Vagina (tissue), 2 donors: Measurements from ENCODE around the gene DOCK7. TPM values are rescaled to one million over a fixed set of nuclear protein-coding genes. Genes with fewer than 3 reads are reported as not detected.

ENCODE experiments used
- DNase-seq, 2 donors: peaks; one replicate each; pipeline ENCODE4 v3.0.0-alpha.2; 2017; ENCODE audit errors: extremely low spot score in 2 of 2
- H3K27ac ChIP-seq: fragments of 200-600 bp; sonication (generic); one replicate; pipeline ENCODE4 v1.5.1; 2019
- H3K27me3 ChIP-seq: fragments of 200-600 bp; sonication (generic); one replicate; pipeline ENCODE4 v1.5.1; 2019
- H3K36me3 ChIP-seq, 2 donors: fragments of 200-600 bp; sonication (generic); one replicate each; pipeline ENCODE4 v1.5.1; 2017 to 2019
- H3K4me1 ChIP-seq: fragments of 200-600 bp; sonication (generic); one replicate; pipeline ENCODE4 v1.5.1; 2019
- H3K4me3 ChIP-seq, 2 donors: fragments of 200-600 bp; sonication (generic); 1 replicate in 1 of 2; 2 replicates in 1 of 2; pipeline ENCODE4 v1.5.1; 2016 to 2019
- H3K9me3 ChIP-seq: fragments of 200-600 bp; sonication (generic); one replicate; pipeline ENCODE4 v1.5.1; 2019
- POLR2A ChIP-seq, 2 donors: fragments of 450-650 bp; IDR thresholded peaks; one replicate each; pipeline ENCODE4 v1.6.1; 2017; ENCODE audit warnings: antibody characterized with exemption in 2 of 2, mild to moderate bottlenecking in 2 of 2, moderate library complexity in 2 of 2
- POLR2AphosphoS5 ChIP-seq, 2 donors: sonication (generic); formaldehyde crosslinking; IDR thresholded peaks; one replicate each; pipeline ENCODE4 v1.9.0; 2017; ENCODE audit warnings: antibody characterized with exemption in 2 of 2, mild to moderate bottlenecking in 2 of 2, low read depth in 1 of 2; ENCODE audit not compliant: insufficient read depth in 1 of 2
- intact Hi-C: fragments of 100-400 bp; cut with DNase I; formaldehyde crosslinking; loops from one replicate; pipeline ENCODE4 v1.15.1; 2023
- total RNA-seq: library from RNA; depleted of rRNA; stranded (reverse); fragments of >200 nt; gene quantifications from one replicate; pipeline ENCODE4 v1.2.3, GENCODE V29; 2016
- TF ChIP-seq, protein P1 (sequence below), 3 experiments: fragments of 450-650 bp in 2 of 3; fragments of 200-600 bp in 1 of 3; sonication (generic) in 1 of 3; IDR thresholded peaks; one replicate each; pipeline ENCODE4 v1.5.1; 2017 to 2019; ENCODE audit warnings: antibody characterized with exemption in 3 of 3, mild to moderate bottlenecking in 2 of 3, moderate library complexity in 2 of 3

DOCK7 gene
- total RNA-seq, 1 donor from 2014 or later, result 34.1 TPM

DNA sequence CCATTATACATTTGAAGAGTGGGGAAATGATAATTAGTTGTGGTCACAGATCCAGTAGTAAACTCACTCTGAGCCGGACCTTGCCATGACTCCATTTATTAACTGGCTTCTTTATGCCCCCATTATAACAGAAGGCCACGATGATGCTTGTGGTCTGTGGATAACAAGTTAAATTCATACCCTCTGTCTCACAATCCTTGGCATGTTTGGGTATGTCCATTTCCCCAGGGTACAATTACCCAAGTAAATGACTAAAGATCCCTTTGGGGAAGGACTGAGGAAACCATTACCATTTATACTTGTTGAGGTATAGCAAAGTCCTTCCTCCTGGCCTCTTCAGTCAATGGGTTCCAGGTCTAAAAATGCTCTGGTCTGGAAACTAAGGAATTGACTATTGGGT is 258.6 kb downstream of the DOCK7 start:
- intact Hi-C loops, result no loop called here
- TF ChIP-seq POLR2A (IDR thresholded peaks at IDR 0.05), result no peak
- no peak for TF ChIP-seq POLR2AphosphoS5 (IDR thresholded peaks at IDR 0.05; ENCODE audit: insufficient read depth in 1 of 2, low read depth in 1 of 2)
- TF ChIP-seq, protein P1, sequence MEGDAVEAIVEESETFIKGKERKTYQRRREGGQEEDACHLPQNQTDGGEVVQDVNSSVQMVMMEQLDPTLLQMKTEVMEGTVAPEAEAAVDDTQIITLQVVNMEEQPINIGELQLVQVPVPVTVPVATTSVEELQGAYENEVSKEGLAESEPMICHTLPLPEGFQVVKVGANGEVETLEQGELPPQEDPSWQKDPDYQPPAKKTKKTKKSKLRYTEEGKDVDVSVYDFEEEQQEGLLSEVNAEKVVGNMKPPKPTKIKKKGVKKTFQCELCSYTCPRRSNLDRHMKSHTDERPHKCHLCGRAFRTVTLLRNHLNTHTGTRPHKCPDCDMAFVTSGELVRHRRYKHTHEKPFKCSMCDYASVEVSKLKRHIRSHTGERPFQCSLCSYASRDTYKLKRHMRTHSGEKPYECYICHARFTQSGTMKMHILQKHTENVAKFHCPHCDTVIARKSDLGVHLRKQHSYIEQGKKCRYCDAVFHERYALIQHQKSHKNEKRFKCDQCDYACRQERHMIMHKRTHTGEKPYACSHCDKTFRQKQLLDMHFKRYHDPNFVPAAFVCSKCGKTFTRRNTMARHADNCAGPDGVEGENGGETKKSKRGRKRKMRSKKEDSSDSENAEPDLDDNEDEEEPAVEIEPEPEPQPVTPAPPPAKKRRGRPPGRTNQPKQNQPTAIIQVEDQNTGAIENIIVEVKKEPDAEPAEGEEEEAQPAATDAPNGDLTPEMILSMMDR (IDR thresholded peaks at IDR 0.05), result no peak
- H3K4me3 ChIP-seq, result no peak overlapping the region
- no peaks in the 10 kb centered on the region for H3K36me3 ChIP-seq
- DNase-seq, result no peak
- no peaks in the 10 kb centered on the region for H3K9me3 ChIP-seq
- H3K27me3 ChIP-seq, result no peaks in the 10 kb centered on the region
- no peak overlapping the region for H3K27ac ChIP-seq
- H3K4me1 ChIP-seq, result no peaks in the 10 kb centered on the region

DNA sequence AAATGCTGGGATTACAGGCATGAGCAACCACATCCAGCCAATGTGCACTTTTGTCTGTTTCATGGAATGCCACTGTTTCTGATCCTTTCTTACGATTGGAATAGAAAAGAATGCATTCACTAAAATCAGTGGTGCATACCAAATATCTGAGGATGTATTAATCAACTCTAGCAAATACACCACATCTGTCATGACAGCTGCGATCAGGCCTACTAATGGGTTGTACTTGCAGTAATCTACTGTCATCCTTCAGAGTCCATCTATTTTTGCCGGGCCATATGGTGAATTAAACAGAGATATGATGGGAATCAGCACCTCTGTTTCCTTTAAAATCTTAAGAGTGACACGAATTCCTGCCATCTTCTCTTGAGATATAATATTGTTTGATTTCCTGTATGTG is 259.8 kb downstream of the DOCK7 start:
- intact Hi-C loops, result no loop called here
- Histone ChIP-seq H3K27ac (no peak overlapping the region), H3K4me3 (no peak overlapping the region), H3K4me1 (no peaks in the 10 kb centered on the region), H3K9me3 (no peaks in the 10 kb centered on the region), H3K36me3 (no peaks in the 10 kb centered on the region), H3K27me3 (no peaks in the 10 kb centered on the region)
- no peak for DNase-seq
- no peak for TF ChIP-seq POLR2AphosphoS5 (IDR thresholded peaks at IDR 0.05; ENCODE audit: insufficient read depth in 1 of 2, low read depth in 1 of 2)
- no peak for TF ChIP-seq POLR2A (IDR thresholded peaks at IDR 0.05)
- TF ChIP-seq, protein P1 (IDR thresholded peaks at IDR 0.05), result no peak

DNA sequence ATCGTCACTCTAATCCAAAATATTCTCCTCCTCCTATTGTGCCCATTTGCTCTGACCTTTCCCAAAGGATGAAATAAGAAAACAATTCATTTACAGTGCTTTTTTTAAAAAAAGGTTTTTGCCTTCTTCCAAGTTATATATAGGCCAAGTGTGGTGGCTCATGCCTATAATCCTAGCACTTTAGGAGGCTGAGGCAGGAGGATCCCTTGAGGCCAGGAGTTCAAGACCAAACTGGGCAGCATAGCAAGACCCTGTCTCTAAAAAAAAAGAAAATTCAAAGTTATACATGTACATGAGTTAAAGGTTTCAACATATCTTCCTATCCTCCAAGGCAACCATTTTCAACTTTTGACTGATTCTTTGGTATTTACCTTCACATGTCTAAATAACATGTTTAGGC is 261.4 kb downstream of the DOCK7 start:
- H3K27me3 ChIP-seq, result no peaks in the 10 kb centered on the region
- no peak overlapping the region for H3K4me3 ChIP-seq
- H3K4me1 ChIP-seq, result no peaks in the 10 kb centered on the region
- no peak overlapping the region for H3K27ac ChIP-seq
- intact Hi-C loops, result no loop called here
- TF ChIP-seq POLR2AphosphoS5 (IDR thresholded peaks at IDR 0.05; ENCODE audit: insufficient read depth in 1 of 2, low read depth in 1 of 2) (no peak), POLR2A (IDR thresholded peaks at IDR 0.05) (no peak)
- TF ChIP-seq, protein P1 (IDR thresholded peaks at IDR 0.05), result no peak
- no peak for DNase-seq
- no peaks in the 10 kb centered on the region for H3K9me3 ChIP-seq
- no peaks in the 10 kb centered on the region for H3K36me3 ChIP-seq

DNA sequence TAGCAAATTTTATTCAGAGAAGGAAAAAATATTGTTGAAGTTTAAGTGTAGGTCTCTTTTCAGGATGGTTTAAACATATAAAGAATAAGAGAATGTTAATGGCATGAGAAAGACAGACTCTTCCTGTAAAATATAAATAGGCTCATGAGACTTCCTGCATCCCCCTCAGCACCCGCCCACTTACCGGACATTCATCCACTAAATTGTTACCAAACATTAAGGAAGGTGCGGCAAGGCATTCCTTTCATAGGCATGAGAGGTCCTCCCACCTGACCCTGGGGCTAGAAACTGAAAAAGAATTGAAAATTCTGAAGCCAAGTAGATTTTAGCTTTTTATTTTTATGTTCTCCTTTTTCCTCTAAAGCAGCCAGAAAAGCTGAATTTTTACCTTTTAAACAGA is 261.9 kb downstream of the DOCK7 start:
- no peak for DNase-seq
- Histone ChIP-seq H3K4me1 (no peaks in the 10 kb centered on the region), H3K9me3 (no peaks in the 10 kb centered on the region), H3K27ac (no peak overlapping the region), H3K4me3 (no peak overlapping the region), H3K27me3 (no peaks in the 10 kb centered on the region), H3K36me3 (no peaks in the 10 kb centered on the region)
- intact Hi-C loops, result no loop called here
- TF ChIP-seq POLR2AphosphoS5 (IDR thresholded peaks at IDR 0.05; ENCODE audit: insufficient read depth in 1 of 2, low read depth in 1 of 2) (no peak), POLR2A (IDR thresholded peaks at IDR 0.05) (no peak)
- TF ChIP-seq, protein P1 (IDR thresholded peaks at IDR 0.05), result no peak

DNA sequence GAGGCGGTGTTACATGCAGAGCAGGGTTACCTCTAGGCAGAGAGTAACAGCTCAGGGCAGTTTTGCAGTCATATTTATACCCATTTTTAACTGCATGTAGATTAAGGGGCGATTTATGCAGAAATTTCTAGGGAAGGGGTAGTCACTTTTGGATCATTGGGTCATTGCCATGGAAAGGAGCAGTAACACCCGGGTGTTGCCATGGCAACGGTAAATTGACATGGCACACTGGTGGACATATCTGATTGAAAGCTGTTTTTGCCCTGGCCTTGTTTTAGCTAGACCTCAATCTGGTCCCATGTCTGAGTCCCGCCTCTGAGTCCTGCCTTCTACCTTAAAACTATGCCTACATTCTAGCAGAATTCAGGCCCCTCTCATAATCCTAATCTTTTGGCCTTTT is 263.1 kb downstream of the DOCK7 start:
- no peak for DNase-seq
- Histone ChIP-seq H3K36me3 (no peaks in the 10 kb centered on the region), H3K9me3 (no peaks in the 10 kb centered on the region), H3K4me1 (no peaks in the 10 kb centered on the region), H3K4me3 (no peak overlapping the region), H3K27ac (no peak overlapping the region), H3K27me3 (no peaks in the 10 kb centered on the region)
- TF ChIP-seq POLR2A (IDR thresholded peaks at IDR 0.05) (no peak), POLR2AphosphoS5 (IDR thresholded peaks at IDR 0.05; ENCODE audit: insufficient read depth in 1 of 2, low read depth in 1 of 2) (no peak)
- TF ChIP-seq, protein P1 (IDR thresholded peaks at IDR 0.05), result no peak
- intact Hi-C loops, result no loop called here
